Panc1 (cell line): ENCODE measurements around the gene SDHAF4. TPM values are rescaled to one million over a fixed set of nuclear protein-coding genes. Genes with fewer than 3 reads are reported as not detected.

Experiments used
- ATAC-seq: fragments of 200-7000 bp; cut with Tn5 transposase; 2 replicates; pipeline ENCODE4 v1.9.1; 2020; ENCODE audit warnings: mild to moderate bottlenecking, moderate library complexity
- BruUV-seq: library from RNA; stranded (reverse); fragments of 400-500 nt; replicated peaks from 2 replicates; lab custom pipeline; 2021; lab: Mats Ljungman, UMichigan
- CTCF ChIA-PET: fragments of 300-600 bp; sonication (Branson Sonifier 250); formaldehyde crosslinking; loops from one replicate; lab custom pipeline; 2022; ENCODE audit warnings: antibody characterized with exemption; lab: Charles Lee
- POLR2A ChIA-PET: fragments of 300-600 bp; sonication (Branson Sonifier 250); formaldehyde crosslinking; loops from one replicate; lab custom pipeline; 2022; ENCODE audit warnings: antibody characterized with exemption; lab: Charles Lee
- DNase-seq: peaks from one replicate; pipeline ENCODE4 v3.0.0-alpha.2; 2010; ENCODE audit warnings: low read depth, low spot score
- H3K27ac ChIP-seq: 2 replicates; pipeline ENCODE4 v1.5.1; 2011; ENCODE audit warnings: mild to moderate bottlenecking, low read length, inconsistent platforms
- H3K27me3 ChIP-seq: fragments of 200-500 bp; sonication (Bioruptor generic); 2 replicates; pipeline ENCODE4 v1.6.0; 2014; ENCODE audit warnings: low read length, inconsistent platforms; ENCODE audit not compliant: control insufficient read depth, insufficient read depth
- H3K36me3 ChIP-seq: fragments of 200-500 bp; sonication (Bioruptor generic); 2 replicates; pipeline ENCODE4 v1.5.1; 2014; ENCODE audit warnings: inconsistent platforms, mild to moderate bottlenecking, low read length, moderate library complexity; ENCODE audit not compliant: control insufficient read depth, insufficient read depth
- H3K4me1 ChIP-seq: 2 replicates; pipeline ENCODE4 v1.5.1; 2011; ENCODE audit warnings: inconsistent platforms, mild to moderate bottlenecking, low read length, moderate library complexity; ENCODE audit not compliant: control insufficient read depth, insufficient read depth
- H3K4me3 ChIP-seq, 2 experiments: 2 replicates each; pipeline ENCODE4 v1.5.1; 2011 to 2012; ENCODE audit warnings: low read depth in 2 of 2, low read length in 2 of 2, mild to moderate bottlenecking in 2 of 2, inconsistent platforms in 1 of 2, moderate library complexity in 1 of 2
- H3K9me3 ChIP-seq: fragments of 200-500 bp; sonication (Bioruptor generic); 2 replicates; pipeline ENCODE4 v1.5.1; 2014; ENCODE audit warnings: low read depth, mild to moderate bottlenecking, inconsistent platforms, low read length, moderate library complexity; ENCODE audit not compliant: control insufficient read depth, insufficient read depth
- CTCF ChIP-seq: fragments of 450-650 bp; IDR thresholded peaks from 2 replicates; pipeline ENCODE4 v1.5.1; 2017; ENCODE audit warnings: mild to moderate bottlenecking
- POLR2AphosphoS5 ChIP-seq: IDR thresholded peaks from 2 replicates; pipeline ENCODE4 v1.6.1; 2012; ENCODE audit warnings: mild to moderate bottlenecking, low read depth, low read length, moderate library complexity
- REST ChIP-seq, 2 experiments: IDR thresholded peaks; 2 replicates each; pipeline ENCODE4 v1.6.1; 2011 to 2012; ENCODE audit warnings: low read depth in 2 of 2, control low read depth in 1 of 2, low read length in 1 of 2, mild to moderate bottlenecking in 1 of 2, moderate library complexity in 1 of 2; ENCODE audit not compliant: insufficient read depth in 1 of 2
- SIN3A ChIP-seq: IDR thresholded peaks from 2 replicates; pipeline ENCODE4 v1.6.1; 2012; ENCODE audit warnings: low read depth, mild to moderate bottlenecking, low read length, moderate library complexity, borderline replicate concordance; ENCODE audit not compliant: insufficient read depth
- TCF7L2 ChIP-seq: IDR thresholded peaks from 2 replicates; pipeline ENCODE4 v1.6.1; 2011; ENCODE audit warnings: mild to moderate bottlenecking, low read depth, low read length, inconsistent platforms
- in situ Hi-C: cut with HindIII; loops from 2 replicates; pipeline ENCODE4 v1.10.0; 2016; ENCODE audit warnings: low sequenced_read_pairs, low pct_unique_long_range_greater_than_20kb
- intact Hi-C: fragments of 100-400 bp; cut with micrococcal nuclease; formaldehyde crosslinking; loops from one replicate; pipeline ENCODE4 v1.10.0; 2022; ENCODE audit not compliant: unreplicated experiment
- total RNA-seq: library from RNA; stranded (reverse); gene quantifications from one replicate; pipeline ENCODE4 v1.2.1, GENCODE V29; 2021; ENCODE audit not compliant: unreplicated experiment

Gene SDHAF4
- total RNA-seq, 1 experiment from 2014 or later: 14.4 TPM

GRCh38 chr6:70633870-70634269 lies 67.1 kb downstream of the SDHAF4 start:
- ATAC-seq: no peak
- Histone ChIP-seq H3K9me3 (no peaks in the 10 kb centered on the region), H3K36me3 (no peaks in the 10 kb centered on the region), H3K4me3 (no peak overlapping the region), H3K4me1 (no peaks in the 10 kb centered on the region), H3K27ac (no peak overlapping the region), H3K27me3 (peaks cover 2% of the 10 kb centered on the region; the same call in 1 of the 2 replicates)
- no TSS peak for BruUV-seq
- CTCF ChIA-PET: interaction anchor here (0.8 kb wide), 1 partner anchor 10 kb away, joined by 7 read pairs; no protein-coding TSS in a partner anchor
- TF ChIP-seq SIN3A: no peak
- no peak for TF ChIP-seq TCF7L2
- TF ChIP-seq POLR2AphosphoS5: no peak
- no peak for TF ChIP-seq REST (IDR thresholded peaks at IDR 0.05; ENCODE audit: insufficient read depth in 1 of 2, low read depth in 2 of 2, low read length in 1 of 2)
- TF ChIP-seq CTCF: no peak
- in situ Hi-C loops (no loop called here), intact Hi-C loops (no loop called here)
- no peak for DNase-seq
- POLR2A ChIA-PET: no interaction called here

GRCh38 chr6:70636596-70636995 lies 69.9 kb downstream of the SDHAF4 start:
- in situ Hi-C loops (no loop called here), intact Hi-C loops (no loop called here)
- TF ChIP-seq POLR2AphosphoS5 (no peak), TCF7L2 (no peak), REST (IDR thresholded peaks at IDR 0.05; ENCODE audit: insufficient read depth in 1 of 2, low read depth in 2 of 2, low read length in 1 of 2) (no peak), SIN3A (no peak), CTCF (no peak)

More at GRCh38 chr6:70636596-70636995, 69.9 kb downstream of the SDHAF4 start:
- no peaks in the 10 kb centered on the region; the same call in 1 of the 2 replicates for H3K27me3 ChIP-seq
- H3K36me3 ChIP-seq: no peaks in the 10 kb centered on the region
- H3K9me3 ChIP-seq: no peaks in the 10 kb centered on the region
- no TSS peak for BruUV-seq
- no peak for DNase-seq
- no peak for ATAC-seq
- no peak overlapping the region for H3K4me3 ChIP-seq
- H3K4me1 ChIP-seq: no peaks in the 10 kb centered on the region
- CTCF ChIA-PET: no interaction called here
- no peak overlapping the region for H3K27ac ChIP-seq
- POLR2A ChIA-PET: no interaction called here
